SK-N-SH (cell line): ENCODE results near the gene PTPRC. TPM values are rescaled to one million over a fixed set of nuclear protein-coding genes. Genes with fewer than 3 reads are reported as not detected.

Experiments used
- CTCF ChIA-PET: fragments of 300-600, 350-600 bp; formaldehyde crosslinking; extraction: SDS; loops from one replicate; lab custom pipeline; 2021; lab: Yijun Ruan, JAX
- POLR2A ChIA-PET: fragments of 350-600 bp; sonication (Branson Sonifier 250); formaldehyde crosslinking; extraction: SDS; loops from one replicate; lab custom pipeline; 2020; ENCODE audit warnings: antibody characterized with exemption, inconsistent platforms; lab: Yijun Ruan, JAX
- DNase-seq: peaks from one replicate; pipeline ENCODE4 v3.0.0; 2012
- H2AFZ ChIP-seq: fragments of 200-600 bp; sonication (generic); 2 replicates; pipeline ENCODE4 v1.8.1; 2016; ENCODE audit warnings: antibody characterized with exemption, mild to moderate bottlenecking, low read depth
- H3F3A ChIP-seq: fragments of 200-600 bp; sonication (generic); replicated peaks from 2 replicates; pipeline ENCODE3; 2016; ENCODE audit warnings: antibody characterized with exemption, mild to moderate bottlenecking; ENCODE audit not compliant: insufficient read depth
- H3K27ac ChIP-seq, 2 experiments: fragments of 200-500 bp in 1 of 2; fragments of 200-600 bp in 1 of 2; sonication (Bioruptor generic) in 1 of 2; sonication (generic), shearing (Covaris generic) in 1 of 2; 2 replicates each; pipeline versions ENCODE4 v1.5.1 to v1.6.1; 2014 to 2016; ENCODE audit warnings: low read depth in 2 of 2, inconsistent platforms in 1 of 2, low read length in 1 of 2, mild to moderate bottlenecking in 1 of 2, mixed read lengths in 1 of 2
- H3K27me3 ChIP-seq: fragments of 200-600 bp; sonication (generic), shearing (Covaris generic); 2 replicates; pipeline ENCODE4 v1.6.1; 2016; ENCODE audit warnings: mixed run types; ENCODE audit not compliant: insufficient read depth
- H3K36me3 ChIP-seq, 2 experiments: fragments of 200-500 bp in 1 of 2; fragments of 200-600 bp in 1 of 2; sonication (Bioruptor generic) in 1 of 2; sonication (generic) in 1 of 2; replicated peaks in 1 of 2; 2 replicates each; pipeline versions ENCODE3 to v1.5.1; 2014 to 2016; ENCODE audit warnings: low read length in 1 of 2, mild to moderate bottlenecking in 1 of 2; ENCODE audit not compliant: insufficient read depth in 2 of 2, control insufficient read depth in 1 of 2
- H3K4me1 ChIP-seq, 2 experiments: fragments of 200-500 bp in 1 of 2; fragments of 200-600 bp in 1 of 2; sonication (Bioruptor generic) in 1 of 2; sonication (generic), shearing (Covaris generic) in 1 of 2; 2 replicates each; pipeline versions ENCODE4 v1.5.1 to v1.6.1; 2014 to 2016; ENCODE audit warnings: low read depth in 1 of 2, low read length in 1 of 2, mixed run types in 1 of 2; ENCODE audit not compliant: insufficient read depth in 2 of 2, control insufficient read depth in 1 of 2
- H3K4me2 ChIP-seq: fragments of 200-600 bp; sonication (generic), shearing (Covaris generic); 2 replicates; pipeline ENCODE4 v1.6.1; 2017; ENCODE audit warnings: mixed run types
- H3K4me3 ChIP-seq, 2 experiments: fragments of 200-500 bp in 1 of 2; fragments of 200-600 bp in 1 of 2; sonication (Bioruptor generic) in 1 of 2; sonication (generic), shearing (Covaris generic) in 1 of 2; 2 replicates each; pipeline versions ENCODE4 v1.5.1 to v1.8.1; 2014 to 2016; ENCODE audit warnings: low read depth in 2 of 2, inconsistent platforms in 1 of 2, low read length in 1 of 2, mild to moderate bottlenecking in 1 of 2, mixed read lengths in 1 of 2, moderate library complexity in 1 of 2
- H3K79me2 ChIP-seq: fragments of 200-600 bp; sonication (generic); 2 replicates; pipeline ENCODE4 v1.8.1; 2017; ENCODE audit warnings: mild to moderate bottlenecking; ENCODE audit not compliant: insufficient read depth
- H3K9ac ChIP-seq: fragments of 200-600 bp; sonication (generic); 2 replicates; pipeline ENCODE4 v1.6.1; 2017; ENCODE audit warnings: mixed run types
- H3K9me2 ChIP-seq: fragments of 200-600 bp; sonication (generic); 2 replicates; pipeline ENCODE4 v1.6.1; 2017; ENCODE audit warnings: mixed run types
- H3K9me3 ChIP-seq: fragments of 200-600 bp; sonication (generic); 2 replicates; pipeline ENCODE4 v1.6.1; 2017; ENCODE audit warnings: mixed run types, mild to moderate bottlenecking, moderate library complexity
- H4K20me1 ChIP-seq: fragments of 200-600 bp; sonication (generic); 2 replicates; pipeline ENCODE4 v1.6.1; 2017; ENCODE audit warnings: mild to moderate bottlenecking, mixed run types; ENCODE audit not compliant: insufficient read depth
- CHD2 ChIP-seq: fragments of 150-350 bp; IDR thresholded peaks from 2 replicates; pipeline ENCODE4 v1.6.1; 2018; ENCODE audit warnings: low read length; ENCODE audit not compliant: partially characterized antibody
- EP300 ChIP-seq, 2 experiments: IDR thresholded peaks; 2 replicates each; pipeline versions ENCODE4 v1.4.0 to v1.6.1; 2012; ENCODE audit warnings: borderline replicate concordance in 1 of 2, low read depth in 1 of 2, low read length in 1 of 2
- GATA2 ChIP-seq: sonication (generic); formaldehyde crosslinking; IDR thresholded peaks from 2 replicates; pipeline ENCODE4 v1.5.0; 2020; ENCODE audit warnings: mild to moderate bottlenecking, missing genetic modification reagents
- JUND ChIP-seq: IDR thresholded peaks from 2 replicates; pipeline ENCODE4 v1.4.0; 2012
- MEF2A ChIP-seq: IDR thresholded peaks from 2 replicates; pipeline ENCODE4 v1.4.0; 2012; ENCODE audit warnings: low read depth, borderline replicate concordance
- NFIC ChIP-seq: IDR thresholded peaks from 2 replicates; pipeline ENCODE4 v1.4.0; 2012; ENCODE audit warnings: borderline replicate concordance
- POLR2AphosphoS5 ChIP-seq: IDR thresholded peaks from 2 replicates; pipeline ENCODE4 v1.6.1; 2012; ENCODE audit warnings: low read depth, low read length
- RCOR1 ChIP-seq: fragments of 150-350 bp; IDR thresholded peaks from 2 replicates; pipeline ENCODE4 v1.6.1; 2017; ENCODE audit warnings: antibody characterized with exemption, low read length
- RFX5 ChIP-seq: IDR thresholded peaks from 2 replicates; pipeline ENCODE4 v1.6.1; 2012; ENCODE audit warnings: mild to moderate bottlenecking, improper control_type of control experiment, low read length
- SIN3A ChIP-seq: IDR thresholded peaks from 2 replicates; pipeline ENCODE4 v1.6.1; 2012; ENCODE audit warnings: low read depth, mild to moderate bottlenecking, low read length, moderate library complexity, borderline replicate concordance
- SMC3 ChIP-seq: IDR thresholded peaks from 2 replicates; pipeline ENCODE4 v1.6.1; 2012; ENCODE audit warnings: low read depth, low read length, improper control_type of control experiment
- TAF1 ChIP-seq: IDR thresholded peaks from 2 replicates; pipeline ENCODE4 v1.6.1; 2012; ENCODE audit warnings: low read depth, mild to moderate bottlenecking, low read length, moderate library complexity, borderline replicate concordance
- TCF12 ChIP-seq: IDR thresholded peaks from 2 replicates; pipeline ENCODE4 v1.4.0; 2012
- WGBS: methylation state at CpG from one replicate; pipeline ENCODE4 v1.1.6; 2017; ENCODE audit warnings: low lambda C conversion rate; 5-methylcytosine and 5-hydroxymethylcytosine counted together
- polyA plus RNA-seq, 3 experiments: library from polyadenylated mRNA; depleted of rRNA; stranded (reverse); fragments of >200 nt; gene quantifications; 2 replicates each; pipeline ENCODE4 v1.2.3, GENCODE V29; 2012
- TF ChIP-seq, protein P1 (sequence below): IDR thresholded peaks from 2 replicates; pipeline ENCODE4; 2012

The PTPRC gene
- polyA plus RNA-seq, 1 of the 3 experiments (the other 2 are of a cell fraction): 0.03 TPM

DNA sequence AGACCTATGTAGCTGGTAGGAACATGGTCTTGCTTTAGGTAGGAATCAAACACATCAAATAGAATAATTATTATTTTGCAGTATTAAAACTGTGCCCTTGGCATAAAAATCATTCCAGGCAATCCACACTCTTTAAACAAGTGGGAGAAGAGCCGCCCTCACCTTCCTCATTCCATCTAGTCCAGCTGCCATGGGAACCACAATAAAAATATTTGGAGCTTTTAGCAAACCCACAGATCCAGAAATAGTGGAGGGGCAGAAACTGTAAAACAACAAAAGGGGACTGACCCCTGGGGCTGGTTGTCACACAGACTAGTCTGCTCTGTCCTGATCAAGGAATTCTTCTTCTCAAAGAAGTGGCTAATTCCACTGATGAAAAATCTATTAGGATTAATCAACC lies 61.6 kb downstream of the PTPRC start:
- Histone ChIP-seq H3K9ac (no peak overlapping the region), H3K27ac (no peak overlapping the region), H3K36me3 (no peaks in the 10 kb centered on the region), H3K4me3 (no peak overlapping the region), H3K9me3 (no peaks in the 10 kb centered on the region), H3F3A (no peaks in the 10 kb centered on the region), H3K9me2 (no peaks in the 10 kb centered on the region), H3K4me2 (no peak overlapping the region), H4K20me1 (no peaks in the 10 kb centered on the region), H3K79me2 (no peaks in the 10 kb centered on the region), H3K27me3 (no peaks in the 10 kb centered on the region), H3K4me1 (peaks cover 0 to 9% of the 10 kb centered on the region in 2 experiments; a peak in 2 of 4 replicates)
- WGBS: 88% methylated on average over 1 of the region's 1 CpG
- DNase-seq: no peak
- POLR2A ChIA-PET: no interaction called here
- CTCF ChIA-PET: no interaction called here
- TF ChIP-seq POLR2AphosphoS5 (no peak), SIN3A (no peak), NFIC (no peak), RCOR1 (no peak), JUND (no peak), CHD2 (no peak), TCF12 (no peak), TAF1 (no peak), EP300 (IDR thresholded peaks at IDR 0.05; ENCODE audit: borderline replicate concordance in 1 of 2, low read depth in 1 of 2, low read length in 1 of 2) (no peak), SMC3 (no peak)
- TF ChIP-seq, protein P1, sequence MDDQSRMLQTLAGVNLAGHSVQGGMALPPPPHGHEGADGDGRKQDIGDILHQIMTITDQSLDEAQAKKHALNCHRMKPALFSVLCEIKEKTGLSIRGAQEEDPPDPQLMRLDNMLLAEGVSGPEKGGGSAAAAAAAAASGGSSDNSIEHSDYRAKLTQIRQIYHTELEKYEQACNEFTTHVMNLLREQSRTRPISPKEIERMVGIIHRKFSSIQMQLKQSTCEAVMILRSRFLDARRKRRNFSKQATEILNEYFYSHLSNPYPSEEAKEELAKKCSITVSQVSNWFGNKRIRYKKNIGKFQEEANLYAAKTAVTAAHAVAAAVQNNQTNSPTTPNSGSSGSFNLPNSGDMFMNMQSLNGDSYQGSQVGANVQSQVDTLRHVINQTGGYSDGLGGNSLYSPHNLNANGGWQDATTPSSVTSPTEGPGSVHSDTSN: no peak
- TF ChIP-seq, all 33 proteins: peak for 0
- no peak overlapping the region for H2AFZ ChIP-seq

DNA sequence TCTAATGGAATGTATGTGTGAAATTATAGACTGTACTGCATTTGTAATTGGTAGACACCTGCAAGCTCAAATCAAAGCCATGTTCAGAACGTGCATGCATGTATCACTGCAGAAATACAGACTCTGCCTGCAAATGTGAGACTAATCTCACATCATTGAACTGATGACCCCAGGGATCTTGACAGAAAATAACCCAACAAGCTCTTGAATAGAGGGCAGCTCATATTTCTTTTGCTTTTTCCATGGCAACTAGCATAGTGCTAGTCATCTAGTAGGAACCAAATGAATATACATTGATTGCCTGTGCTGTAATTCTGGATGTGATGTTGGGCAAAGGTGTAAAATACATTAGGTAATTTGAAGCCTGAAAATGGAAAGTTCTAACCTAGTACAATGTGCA lies 62.4 kb downstream of the PTPRC start:
- POLR2A ChIA-PET: no interaction called here
- Histone ChIP-seq H2AFZ (no peak overlapping the region), H3K9me2 (no peaks in the 10 kb centered on the region), H3K4me2 (no peak overlapping the region), H3K4me3 (no peak overlapping the region), H3K27ac (no peak overlapping the region), H4K20me1 (no peaks in the 10 kb centered on the region), H3K9me3 (no peaks in the 10 kb centered on the region), H3K9ac (no peak overlapping the region), H3K27me3 (no peaks in the 10 kb centered on the region), H3K36me3 (no peaks in the 10 kb centered on the region), H3F3A (no peaks in the 10 kb centered on the region), H3K4me1 (peaks cover 0 to 9% of the 10 kb centered on the region in 2 experiments; a peak in 2 of 4 replicates), H3K79me2 (no peaks in the 10 kb centered on the region)
- DNase-seq: no peak
- CTCF ChIA-PET: interaction anchor here (0.5 to 1.1 kb wide), 2 partner anchors 15 to 59 kb away, joined by 3 to 6 read pairs; no protein-coding TSS in a partner anchor
- TF ChIP-seq MEF2A (no peak), TCF12 (no peak), GATA2 (no peak), NFIC (no peak), RFX5 (no peak)
- 70% methylated on average over 1 of the region's 1 CpG for WGBS
